ENCODE data around the gene TLR8. TPM values are rescaled to one million over a fixed set of nuclear protein-coding genes. Genes with fewer than 3 reads are reported as not detected.
"Not testable (repeated sequence)": the region's sequence is repeated elsewhere in the genome, so short reads cannot be mapped to it uniquely, and the experiment has no call there.

TLR8 gene
- total RNA-seq, 5 donors from 2014 or later (not counting 1 experiment from before 2014, with no cell fraction given) = not detected

DNA sequence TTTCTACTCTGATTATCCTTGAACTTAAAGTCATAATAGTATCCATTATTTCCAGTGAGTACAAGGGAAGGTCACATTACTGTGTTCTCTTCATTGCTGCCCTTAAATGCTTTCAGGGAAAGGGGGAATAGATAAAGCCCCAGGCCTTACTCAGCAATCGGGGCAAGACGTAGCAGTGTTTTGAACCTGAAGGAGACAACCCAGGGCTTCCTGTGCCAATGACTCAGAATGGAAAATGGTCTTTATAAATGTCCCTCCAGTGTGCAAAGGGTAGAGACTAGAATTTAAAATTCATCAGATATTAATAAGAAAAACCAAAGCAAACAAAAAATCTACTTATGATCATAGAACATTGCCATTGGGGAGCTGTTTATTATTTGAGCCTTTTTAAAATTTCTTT is 23.7 kb downstream of the TLR8 start:
- Mint-ChIP-seq H3K27ac (no peak overlapping the region), H3K4me1 (no peaks in the 10 kb centered on the region), H3K27me3 (peaks cover 0 to 39% of the 10 kb centered on the region in 2 donors), H3K36me3 (no peaks in the 10 kb centered on the region), H3K4me3 (no peak overlapping the region), H3K9me3 (peaks cover 0 to 3% (median under 1%) of the 10 kb centered on the region in 3 donors)
- Histone ChIP-seq H3K36me3 (ENCODE audit: control insufficient read depth in 2 of 2, extremely low read depth in 1 of 2, insufficient read depth in 1 of 2, low read length in 1 of 2) (no peaks in the 10 kb centered on the region), H3K4me3 (ENCODE audit: control insufficient read depth in 1 of 2, extremely low read depth in 1 of 2, low read length in 1 of 2) (no peak overlapping the region), H3K27ac (ENCODE audit: low read length) (no peak overlapping the region), H3K9me3 (no peaks in the 10 kb centered on the region), H3K4me1 (ENCODE audit: control insufficient read depth in 1 of 2, extremely low read depth in 1 of 2, insufficient read depth in 2 of 2, low read length in 2 of 2) (no peaks in the 10 kb centered on the region), H3K27me3 (replicated peaks in 1 of 2; ENCODE audit: control insufficient read depth in 2 of 2, extremely low read depth in 1 of 2, insufficient read depth in 2 of 2, low read length in 1 of 2) (no peaks in the 10 kb centered on the region)
- no CpG with 5 or more reads among the region's 2 CpGs for WGBS (ENCODE audit: insufficient coverage)
- ATAC-seq (replicated peaks in 1 of 4) (no peak), DNase-seq (no peak)
- CTCF ChIA-PET = interaction anchor here in 1 of 2 donors (0.6 to 1.7 kb wide), 2 partner anchors 17 to 456 kb away, joined by 3 to 7 read pairs; no protein-coding TSS in a partner anchor
- POLR2A ChIA-PET = no interaction called here

- Mint-ChIP-seq H3K4me3 (no peak overlapping the region), H3K27ac (no peak overlapping the region), H3K27me3 (peaks cover 0 to 33% of the 10 kb centered on the region in 2 donors), H3K9me3 (peaks cover 0 to 3% (median 0%) of the 10 kb centered on the region in 3 donors), H3K4me1 (no peaks in the 10 kb centered on the region), H3K36me3 (no peaks in the 10 kb centered on the region)
- ChIA-PET POLR2A (no interaction called here), CTCF (no interaction called here)
- no peaks in the 10 kb centered on the region for H3K36me3 ChIP-seq (ENCODE audit: control insufficient read depth in 2 of 2, extremely low read depth in 1 of 2, insufficient read depth in 1 of 2, low read length in 1 of 2)
- H3K4me3 ChIP-seq (ENCODE audit: control insufficient read depth in 1 of 2, extremely low read depth in 1 of 2, low read length in 1 of 2) = no peak overlapping the region
- no peak overlapping the region for H3K27ac ChIP-seq (ENCODE audit: low read length)
- no CpG with 5 or more reads among the region's 1 CpG for WGBS (ENCODE audit: insufficient coverage)
- no peak for ATAC-seq (replicated peaks in 1 of 4)
- no peaks in the 10 kb centered on the region for H3K4me1 ChIP-seq (ENCODE audit: control insufficient read depth in 1 of 2, extremely low read depth in 1 of 2, insufficient read depth in 2 of 2, low read length in 2 of 2)
- no peaks in the 10 kb centered on the region for H3K27me3 ChIP-seq (replicated peaks in 1 of 2; ENCODE audit: control insufficient read depth in 2 of 2, extremely low read depth in 1 of 2, insufficient read depth in 2 of 2, low read length in 1 of 2)
- no peak for DNase-seq
- H3K9me3 ChIP-seq = no peaks in the 10 kb centered on the region
These were observed 25.8 kb downstream of the TLR8 start for GRCh38 chrX:12932244-12932643.

GRCh38 chrX:12934850-12935249 is 28.4 kb downstream of the TLR8 start:
- H3K4me1 Mint-ChIP-seq = no peaks in the 10 kb centered on the region
- H3K9me3 Mint-ChIP-seq = peaks cover 0 to 3% (median 0%) of the 10 kb centered on the region in 3 donors
- Histone ChIP-seq H3K27ac (ENCODE audit: low read length) (no peak overlapping the region), H3K4me3 (ENCODE audit: control insufficient read depth in 1 of 2, extremely low read depth in 1 of 2, low read length in 1 of 2) (no peak overlapping the region), H3K27me3 (replicated peaks in 1 of 2; ENCODE audit: control insufficient read depth in 2 of 2, extremely low read depth in 1 of 2, insufficient read depth in 2 of 2, low read length in 1 of 2) (no peaks in the 10 kb centered on the region), H3K36me3 (ENCODE audit: control insufficient read depth in 2 of 2, extremely low read depth in 1 of 2, insufficient read depth in 1 of 2, low read length in 1 of 2) (no peaks in the 10 kb centered on the region), H3K9me3 (no peaks in the 10 kb centered on the region), H3K4me1 (ENCODE audit: control insufficient read depth in 1 of 2, extremely low read depth in 1 of 2, insufficient read depth in 2 of 2, low read length in 2 of 2) (no peaks in the 10 kb centered on the region)
- peaks cover 0 to 31% of the 10 kb centered on the region in 2 donors for H3K27me3 Mint-ChIP-seq
- H3K27ac Mint-ChIP-seq = no peak overlapping the region
- CTCF ChIA-PET = interaction anchor here in 1 of 2 donors (1.0 kb wide), 1 partner anchor 572 kb away, joined by 4 read pairs; no protein-coding TSS in a partner anchor
- no peaks in the 10 kb centered on the region for H3K36me3 Mint-ChIP-seq
- 100% methylated on average over 2 of the region's 5 CpGs for WGBS (ENCODE audit: insufficient coverage)
- no peak overlapping the region for H3K4me3 Mint-ChIP-seq
- POLR2A ChIA-PET = interaction anchor here in 1 of 2 donors (0.7 kb wide), 1 partner anchor 841 kb away, joined by 6 read pairs; no protein-coding TSS in a partner anchor
- no peak for DNase-seq
- ATAC-seq (replicated peaks in 1 of 4) = no peak

- ATAC-seq (replicated peaks in 1 of 4) (no peak), DNase-seq (no peak)
- H3K36me3 ChIP-seq (ENCODE audit: control insufficient read depth in 2 of 2, extremely low read depth in 1 of 2, insufficient read depth in 1 of 2, low read length in 1 of 2) = no peaks in the 10 kb centered on the region
- WGBS (ENCODE audit: insufficient coverage) = no CpG with 5 or more reads among the region's 1 CpG
- H3K36me3 Mint-ChIP-seq = no peaks in the 10 kb centered on the region
- ChIA-PET POLR2A (no interaction called here), CTCF (no interaction called here)
- no peaks in the 10 kb centered on the region for H3K9me3 ChIP-seq
- peaks cover 0 to 39% of the 10 kb centered on the region in 2 donors for H3K27me3 Mint-ChIP-seq
- no peaks in the 10 kb centered on the region for H3K4me1 ChIP-seq (ENCODE audit: control insufficient read depth in 1 of 2, extremely low read depth in 1 of 2, insufficient read depth in 2 of 2, low read length in 2 of 2)
- no peaks in the 10 kb centered on the region for H3K27me3 ChIP-seq (replicated peaks in 1 of 2; ENCODE audit: control insufficient read depth in 2 of 2, extremely low read depth in 1 of 2, insufficient read depth in 2 of 2, low read length in 1 of 2)
- H3K4me1 Mint-ChIP-seq = no peaks in the 10 kb centered on the region
- H3K9me3 Mint-ChIP-seq = no peaks in the 10 kb centered on the region
- H3K27ac ChIP-seq (ENCODE audit: low read length) = no peak overlapping the region
- H3K27ac Mint-ChIP-seq = no peak overlapping the region
- no peak overlapping the region for H3K4me3 Mint-ChIP-seq
- H3K4me3 ChIP-seq (ENCODE audit: control insufficient read depth in 1 of 2, extremely low read depth in 1 of 2, low read length in 1 of 2) = no peak overlapping the region
These were observed 30.5 kb downstream of the TLR8 start for GRCh38 chrX:12936947-12937346.

- H3K27me3 Mint-ChIP-seq = peaks cover 0 to 56% of the 10 kb centered on the region in 2 donors
- H3K9me3 ChIP-seq; DNase-seq; POLR2A ChIA-PET; CTCF ChIA-PET; H3K27ac Mint-ChIP-seq; H3K4me3 ChIP-seq (ENCODE audit: control insufficient read depth in 1 of 2, extremely low read depth in 1 of 2, low read length in 1 of 2); H3K36me3 ChIP-seq (ENCODE audit: control insufficient read depth in 2 of 2, extremely low read depth in 1 of 2, insufficient read depth in 1 of 2, low read length in 1 of 2); ATAC-seq (replicated peaks in 1 of 4); H3K9me3 Mint-ChIP-seq; H3K27ac ChIP-seq (ENCODE audit: low read length); H3K27me3 ChIP-seq (replicated peaks in 1 of 2; ENCODE audit: control insufficient read depth in 2 of 2, extremely low read depth in 1 of 2, insufficient read depth in 2 of 2, low read length in 1 of 2); H3K36me3 Mint-ChIP-seq; H3K4me1 ChIP-seq (ENCODE audit: control insufficient read depth in 1 of 2, extremely low read depth in 1 of 2, insufficient read depth in 2 of 2, low read length in 2 of 2); H3K4me1 Mint-ChIP-seq; H3K4me3 Mint-ChIP-seq: not testable (repeated sequence)
- no CpG with 5 or more reads among the region's 9 CpGs for WGBS (ENCODE audit: insufficient coverage)
These were observed 34.1 kb downstream of the TLR8 start for GRCh38 chrX:12940471-12940870.

GRCh38 chrX:12943592-12943991 is 37.2 kb downstream of the TLR8 start:
- H3K4me3 ChIP-seq (ENCODE audit: control insufficient read depth in 1 of 2, extremely low read depth in 1 of 2, low read length in 1 of 2); H3K27ac Mint-ChIP-seq; H3K27ac ChIP-seq (ENCODE audit: low read length); H3K9me3 Mint-ChIP-seq; H3K27me3 ChIP-seq (replicated peaks in 1 of 2; ENCODE audit: control insufficient read depth in 2 of 2, extremely low read depth in 1 of 2, insufficient read depth in 2 of 2, low read length in 1 of 2); H3K9me3 ChIP-seq; ATAC-seq (replicated peaks in 1 of 4); DNase-seq; POLR2A ChIA-PET; CTCF ChIA-PET; H3K4me3 Mint-ChIP-seq; H3K36me3 ChIP-seq (ENCODE audit: control insufficient read depth in 2 of 2, extremely low read depth in 1 of 2, insufficient read depth in 1 of 2, low read length in 1 of 2); H3K36me3 Mint-ChIP-seq: not testable (repeated sequence)
- peaks cover 18 to 21% of the 10 kb centered on the region in 2 experiments for H3K4me1 ChIP-seq (ENCODE audit: control insufficient read depth in 1 of 2, extremely low read depth in 1 of 2, insufficient read depth in 2 of 2, low read length in 2 of 2)
- H3K27me3 Mint-ChIP-seq = peaks cover 0 to 56% of the 10 kb centered on the region in 2 donors
- H3K4me1 Mint-ChIP-seq = peaks cover 21 to 25% (median 22%) of the 10 kb centered on the region in 3 donors
- no CpG with 5 or more reads among the region's 6 CpGs for WGBS (ENCODE audit: insufficient coverage)

GRCh38 chrX:12944452-12944851 is 38.0 kb downstream of the TLR8 start:
- CTCF ChIA-PET = not testable (repeated sequence)

More at GRCh38 chrX:12944452-12944851, 38.0 kb downstream of the TLR8 start:
- POLR2A ChIA-PET; H3K9me3 Mint-ChIP-seq; H3K4me3 ChIP-seq (ENCODE audit: control insufficient read depth in 1 of 2, extremely low read depth in 1 of 2, low read length in 1 of 2); H3K27ac ChIP-seq (ENCODE audit: low read length); H3K27me3 ChIP-seq (replicated peaks in 1 of 2; ENCODE audit: control insufficient read depth in 2 of 2, extremely low read depth in 1 of 2, insufficient read depth in 2 of 2, low read length in 1 of 2); H3K36me3 Mint-ChIP-seq; ATAC-seq (replicated peaks in 1 of 4); H3K36me3 ChIP-seq (ENCODE audit: control insufficient read depth in 2 of 2, extremely low read depth in 1 of 2, insufficient read depth in 1 of 2, low read length in 1 of 2); DNase-seq; H3K4me3 Mint-ChIP-seq; H3K27ac Mint-ChIP-seq; H3K9me3 ChIP-seq: not testable (repeated sequence)
- H3K4me1 ChIP-seq (ENCODE audit: control insufficient read depth in 1 of 2, extremely low read depth in 1 of 2, insufficient read depth in 2 of 2, low read length in 2 of 2) = peaks cover 24 to 30% of the 10 kb centered on the region in 2 experiments
- Mint-ChIP-seq H3K27me3 (peaks cover 0 to 50% of the 10 kb centered on the region in 2 donors), H3K4me1 (peaks cover 29 to 34% (median 31%) of the 10 kb centered on the region in 3 donors)
- WGBS (ENCODE audit: insufficient coverage) = no CpG with 5 or more reads among the region's 4 CpGs
